Measurements from ENCODE around the gene ABCG5. TPM values are rescaled to one million over a fixed set of nuclear protein-coding genes. Genes with fewer than 3 reads are reported as not detected.

The ABCG5 gene
- total and polyA plus RNA-seq, 8 donors = 0.06 TPM; not detected in 7

DNA sequence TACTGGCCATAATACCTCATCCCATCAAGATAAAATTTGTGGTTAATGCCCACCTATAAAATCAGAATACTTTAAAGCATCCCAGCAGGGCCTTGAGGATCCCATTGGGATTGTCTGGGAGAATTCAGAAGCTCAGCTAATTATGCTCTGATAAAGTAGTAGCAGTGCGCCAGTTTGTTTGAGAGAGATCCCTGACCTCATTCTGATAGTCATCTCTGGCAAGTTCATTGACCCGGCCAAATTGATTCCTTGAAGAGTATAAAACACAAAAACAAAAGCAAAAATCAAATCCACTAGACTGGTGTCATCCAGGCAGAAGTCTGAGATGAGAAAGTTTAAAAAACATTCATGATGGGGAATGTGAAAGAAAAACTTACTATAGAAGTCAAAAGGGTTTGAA, 14.1 kb downstream of the ABCG5 start:
- Histone ChIP-seq H3K4me3 (no peak overlapping the region), H3K27ac (no peak overlapping the region), H3K4me1 (peaks cover 0 to 1% (median 0%) of the 10 kb centered on the region in 3 donors), H3K9me3 (no peaks in the 10 kb centered on the region), H3K36me3 (no peaks in the 10 kb centered on the region), H3K27me3 (no peaks in the 10 kb centered on the region)
- intact Hi-C loops (cut with DNase I) = loop anchor here in 1 of 3 donors (10.0 kb wide), 1 partner anchor 70 kb away; no protein-coding TSS in a partner anchor
- DNase-seq (no peak), ATAC-seq (no peak), FAIRE-seq (no peak)
- TF ChIP-seq CTCF (IDR thresholded peaks at IDR 0.05) = no peak
- WGBS, 2 donors = 65 to 73% methylated on average over 2 of the region's 2 CpGs

- intact Hi-C loops (cut with DNase I) = loop anchor here in 1 of 3 donors (10.0 kb wide), 1 partner anchor 71 kb away; no protein-coding TSS in a partner anchor
- 79 to 82% methylated on average over 11 of the region's 11 CpGs for WGBS, 2 donors
- no peak for ATAC-seq
Measured at GRCh38 chr2:43823751-43824150, 14.9 kb downstream of the ABCG5 start.

GRCh38 chr2:43822839-43823238, 15.8 kb downstream of the ABCG5 start:
- FAIRE-seq = no peak
- intact Hi-C loops (cut with DNase I) = loop anchor here in 1 of 3 donors (10.0 kb wide), 1 partner anchor 72 kb away; no protein-coding TSS in a partner anchor
- WGBS, 2 donors = 69 to 79% methylated on average over 7 of the region's 7 CpGs
- Histone ChIP-seq H3K27ac (no peak overlapping the region), H3K27me3 (no peaks in the 10 kb centered on the region), H3K36me3 (no peaks in the 10 kb centered on the region), H3K4me3 (no peak overlapping the region), H3K9me3 (no peaks in the 10 kb centered on the region), H3K4me1 (peaks cover 0 to 11% (median 7%) of the 10 kb centered on the region in 3 donors)
- ATAC-seq = no peak
- no peak for TF ChIP-seq CTCF (IDR thresholded peaks at IDR 0.05)
- DNase-seq = no peak

More at GRCh38 chr2:43823751-43824150, 14.9 kb downstream of the ABCG5 start:
- no peaks in the 10 kb centered on the region for H3K36me3 ChIP-seq
- TF ChIP-seq CTCF (IDR thresholded peaks at IDR 0.05) = no peak
- FAIRE-seq = no peak
- H3K27ac ChIP-seq = no peak overlapping the region
- peaks cover 0 to 9% (median 7%) of the 10 kb centered on the region in 3 donors for H3K4me1 ChIP-seq
- no peak overlapping the region for H3K4me3 ChIP-seq
- no peaks in the 10 kb centered on the region for H3K27me3 ChIP-seq
- no peaks in the 10 kb centered on the region for H3K9me3 ChIP-seq
- DNase-seq = no peak

DNA sequence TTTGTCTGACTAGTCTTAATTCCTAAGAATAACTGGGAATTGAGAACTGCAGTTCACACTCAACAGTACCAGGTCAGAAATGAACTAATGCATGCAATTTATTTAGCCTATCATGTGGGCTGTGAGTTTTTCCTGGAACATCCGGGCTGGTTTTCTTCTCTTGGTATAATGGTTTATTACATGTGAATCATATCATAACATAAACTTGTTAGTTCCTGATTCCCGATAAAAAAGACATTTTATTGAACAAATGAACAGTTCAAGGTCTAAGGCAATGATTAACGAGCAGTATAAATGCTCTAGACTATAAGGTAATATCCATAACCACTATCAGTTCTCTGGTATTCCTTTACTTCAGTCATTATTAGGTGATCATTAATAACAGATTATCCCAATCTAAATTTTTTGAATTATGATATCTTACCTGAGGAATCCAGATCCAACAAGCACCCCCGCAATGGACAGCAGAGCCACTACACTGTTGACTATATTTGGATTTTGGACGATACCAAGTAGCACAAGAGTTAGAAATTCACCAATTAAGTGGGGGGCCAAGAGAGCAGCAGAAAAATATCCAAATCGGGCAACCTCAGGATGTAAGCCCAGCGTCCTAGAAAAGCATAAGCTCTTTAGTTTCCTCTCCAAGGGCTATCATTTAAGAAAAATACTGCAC, 19.0 kb downstream of the ABCG5 start:
- ATAC-seq (peak in 3 of 4 donors; percentile 26 to 51 (median 37)), FAIRE-seq (no peak), DNase-seq (no peak)
- no peaks in the 10 kb centered on the region for H3K36me3 ChIP-seq
- WGBS, 2 donors = 47% methylated on average over 7 of the region's 7 CpGs
- no peak overlapping the region for H3K27ac ChIP-seq
- intact Hi-C loops (cut with DNase I) = loop anchor here in 1 of 3 donors (10.0 kb wide), 1 partner anchor 75 kb away; no protein-coding TSS in a partner anchor
- H3K9me3 ChIP-seq = no peaks in the 10 kb centered on the region
- H3K4me3 ChIP-seq = no peak overlapping the region
- H3K4me1 ChIP-seq = peaks cover 0 to 11% (median 7%) of the 10 kb centered on the region in 3 donors
- no peak for TF ChIP-seq CTCF (IDR thresholded peaks at IDR 0.05)
- no peaks in the 10 kb centered on the region for H3K27me3 ChIP-seq

- H3K4me3 ChIP-seq = no peak overlapping the region
- H3K4me1 ChIP-seq = peaks cover 0 to 11% (median 7%) of the 10 kb centered on the region in 3 donors
- H3K27me3 ChIP-seq = no peaks in the 10 kb centered on the region
- no peaks in the 10 kb centered on the region for H3K36me3 ChIP-seq
- intact Hi-C loops (cut with DNase I) = no loop called here
- ATAC-seq = peak; percentile 58 to 91 (median 82)
- no peak overlapping the region for H3K27ac ChIP-seq
- DNase-seq = peak in 3 of 6 donors; percentile 13 to 40 (median 37)
- H3K9me3 ChIP-seq = no peaks in the 10 kb centered on the region
- whole genome bisulfite sequencing, 2 donors = 29 to 32% methylated on average over 5 of the region's 5 CpGs
- TF ChIP-seq CTCF (IDR thresholded peaks at IDR 0.05) = no peak
- FAIRE-seq = peak; percentile 43
Measured at GRCh38 chr2:43818761-43819160, 19.9 kb downstream of the ABCG5 start.
